RKO (cell line): ENCODE data around the gene ARHGEF40.

Experiments used
- DNase-seq: peaks from one replicate; pipeline ENCODE4 v3.0.0-alpha.2; 2016; ENCODE audit warnings: low spot score

The ARHGEF40 gene

DNA sequence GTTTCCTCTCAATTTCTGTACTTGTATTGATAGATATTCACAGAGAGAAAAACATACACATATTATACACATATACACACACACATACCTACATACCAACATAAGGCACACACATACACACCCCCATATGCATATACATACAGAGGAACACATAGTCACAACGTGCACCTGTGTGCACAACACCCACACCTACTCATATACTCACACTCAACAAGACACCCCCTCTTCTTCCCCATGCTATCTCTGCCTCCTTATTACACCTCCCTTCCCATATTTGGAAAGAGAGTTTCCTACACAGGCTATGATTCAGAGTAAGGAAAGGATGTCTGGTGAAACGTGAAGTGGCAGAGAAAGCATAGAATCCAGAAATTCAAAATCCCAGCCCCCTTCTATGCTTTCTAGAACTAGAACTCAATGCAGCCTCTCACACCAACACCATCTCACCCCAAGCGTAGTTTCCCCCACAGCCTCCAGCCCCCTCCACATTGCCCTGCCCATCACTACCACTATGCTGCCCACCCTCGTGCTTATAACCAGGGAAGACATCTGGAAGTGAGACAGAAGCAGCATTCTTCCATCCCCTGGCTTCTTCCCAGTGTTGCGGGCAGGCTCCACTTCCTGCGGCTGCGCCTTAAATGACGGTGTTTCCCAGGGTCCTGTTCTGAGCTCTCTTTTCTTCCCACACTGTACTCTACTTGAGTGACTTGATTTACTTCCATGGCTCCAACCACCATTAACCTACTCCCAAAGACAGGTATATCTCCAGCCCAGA lies 10.1 kb upstream of the ARHGEF40 start:
- DNase-seq = no peak

DNA sequence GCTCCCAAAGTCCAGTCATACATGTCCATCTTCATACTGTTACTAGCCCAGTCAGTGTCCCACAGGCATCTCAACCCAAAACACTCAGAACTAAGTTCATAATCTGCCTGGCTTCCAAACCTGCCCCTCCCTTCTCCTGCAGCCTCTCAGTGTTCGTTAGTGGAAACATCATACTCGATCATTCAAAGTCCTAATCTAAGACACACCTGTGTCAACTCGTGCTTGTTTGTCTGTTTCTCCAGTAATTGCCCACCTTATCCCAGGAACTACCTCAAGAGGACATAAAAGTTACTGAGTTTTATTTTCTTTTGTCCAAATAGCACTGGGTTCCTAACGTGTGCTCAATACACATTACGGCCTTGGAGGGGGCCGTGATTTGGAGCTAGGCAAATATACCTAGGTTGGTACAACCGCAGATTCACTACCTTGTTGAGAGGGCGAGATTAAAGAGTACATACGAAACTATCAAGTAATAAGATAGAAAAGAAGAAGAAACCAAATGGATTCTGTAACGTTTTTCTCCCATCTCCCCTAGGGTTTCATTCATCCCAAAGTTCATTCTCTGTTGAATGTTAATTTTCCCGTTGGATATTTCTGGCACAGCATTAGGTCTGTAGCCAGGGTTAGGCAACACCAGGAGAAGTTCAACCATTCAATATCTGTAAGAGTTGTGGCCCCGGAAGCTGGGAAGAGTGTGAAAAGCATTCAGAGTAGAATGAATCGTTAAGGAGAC lies 9.3 kb upstream of the ARHGEF40 start:
- DNase-seq = no peak

DNA sequence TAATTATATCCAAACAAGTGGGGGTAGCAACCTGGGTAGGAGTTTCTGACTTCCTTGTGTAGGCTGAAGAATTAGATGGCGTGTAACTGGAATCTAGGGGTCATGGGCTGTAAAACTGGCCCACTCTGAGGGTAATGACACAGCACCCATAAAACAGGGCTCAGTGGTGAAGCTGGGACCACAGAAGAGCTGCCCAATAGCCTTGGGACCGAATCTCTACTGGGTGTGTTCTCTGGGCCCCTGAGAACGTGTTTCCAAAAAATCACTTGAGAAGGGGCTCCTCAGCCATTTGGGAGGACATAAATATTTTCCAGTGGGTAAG lies 8.8 kb upstream of the ARHGEF40 start:
- no peak for DNase-seq

DNA sequence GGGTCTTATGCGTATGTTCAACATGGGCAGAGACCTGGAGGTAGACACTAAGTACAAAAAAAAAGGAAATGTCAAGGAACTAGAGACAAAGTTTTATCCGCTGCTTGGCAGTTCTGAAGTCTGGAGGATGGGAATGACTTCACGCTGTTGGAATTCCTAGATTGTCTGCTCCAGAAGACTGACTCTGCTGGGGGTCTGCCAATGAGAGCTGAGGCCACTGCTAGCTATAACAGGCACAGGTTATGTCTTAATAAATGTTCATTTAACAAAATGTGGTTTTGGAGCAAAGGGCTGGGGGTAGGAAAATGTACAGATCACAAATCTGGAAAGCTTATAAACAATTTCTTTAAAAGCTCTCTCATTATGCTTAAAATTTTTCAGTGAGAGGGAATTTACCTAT lies 6.6 kb upstream of the ARHGEF40 start:
- no peak for DNase-seq

DNA sequence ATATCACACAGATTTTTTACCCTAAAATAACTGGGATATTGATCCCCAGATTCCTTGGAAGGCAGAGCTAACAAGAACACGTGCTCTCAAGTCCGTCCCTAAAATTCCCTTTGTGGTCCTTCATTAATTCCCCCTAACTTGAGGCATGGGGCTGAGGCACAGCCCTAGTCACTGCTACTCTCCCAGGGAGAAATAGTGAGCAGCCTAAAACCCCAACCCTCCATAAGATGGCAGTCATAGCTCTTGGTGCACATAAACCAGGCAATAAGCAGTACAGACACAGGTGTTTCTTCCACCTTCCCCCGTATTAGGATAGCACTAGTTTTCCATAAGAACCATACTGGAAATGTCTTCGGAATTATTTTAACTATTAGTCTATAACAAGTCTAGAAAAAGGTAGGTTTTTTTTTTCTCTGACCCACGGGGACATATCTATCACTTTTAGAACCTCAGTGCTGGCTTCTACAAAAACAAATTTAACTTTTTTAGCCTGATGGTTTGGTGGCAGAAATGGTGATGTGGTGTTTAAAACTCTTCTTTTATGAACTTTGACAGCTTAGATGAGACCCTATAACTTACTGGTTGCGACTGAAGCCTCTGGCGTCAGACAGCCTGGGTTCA lies 3.1 kb upstream of the ARHGEF40 start:
- peak; percentile 57 for DNase-seq

DNA sequence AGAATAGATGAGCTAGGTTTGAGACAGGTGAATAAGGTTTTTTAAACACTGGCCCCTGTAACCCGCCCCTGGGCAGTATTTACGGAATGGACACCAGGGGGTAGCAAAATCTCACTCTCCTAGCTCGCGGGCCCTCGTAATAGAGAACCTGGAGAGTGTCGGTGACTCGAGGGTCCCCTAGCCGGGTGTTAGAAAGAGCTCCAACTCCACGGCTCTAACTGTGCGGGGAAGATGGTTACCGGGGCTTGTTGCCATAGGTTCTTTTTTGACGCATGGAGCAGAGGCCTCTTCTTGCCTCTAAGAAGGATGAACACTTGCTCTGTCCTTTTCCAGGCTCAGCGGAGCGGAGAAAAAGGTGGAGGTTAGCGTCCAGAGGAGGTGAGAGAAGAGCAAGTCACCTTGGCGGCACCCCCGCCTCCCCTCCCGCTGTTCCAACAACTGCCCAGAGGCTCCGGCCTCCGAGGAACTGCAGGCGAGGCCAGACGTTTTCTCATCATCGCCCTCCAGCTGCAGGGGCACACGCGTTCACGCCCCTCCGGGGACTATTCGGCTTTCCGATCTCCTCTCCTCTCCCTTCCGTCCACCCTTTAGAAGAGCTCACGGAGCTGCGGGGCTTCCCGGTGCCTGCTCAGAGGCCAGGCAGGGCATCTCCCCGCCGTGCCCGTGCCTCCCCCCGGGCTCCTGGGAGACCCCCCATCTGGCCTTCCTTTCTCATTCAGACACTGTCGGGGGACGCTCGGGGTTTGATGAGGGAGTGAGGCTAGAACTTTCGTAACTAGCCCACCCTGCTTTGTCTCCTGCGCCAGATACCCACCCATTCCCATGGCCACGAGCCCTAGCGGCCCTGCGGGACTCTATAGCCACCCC lies 1.4 kb upstream of the ARHGEF40 start:
- DNase-seq = peak; percentile 58

DNA sequence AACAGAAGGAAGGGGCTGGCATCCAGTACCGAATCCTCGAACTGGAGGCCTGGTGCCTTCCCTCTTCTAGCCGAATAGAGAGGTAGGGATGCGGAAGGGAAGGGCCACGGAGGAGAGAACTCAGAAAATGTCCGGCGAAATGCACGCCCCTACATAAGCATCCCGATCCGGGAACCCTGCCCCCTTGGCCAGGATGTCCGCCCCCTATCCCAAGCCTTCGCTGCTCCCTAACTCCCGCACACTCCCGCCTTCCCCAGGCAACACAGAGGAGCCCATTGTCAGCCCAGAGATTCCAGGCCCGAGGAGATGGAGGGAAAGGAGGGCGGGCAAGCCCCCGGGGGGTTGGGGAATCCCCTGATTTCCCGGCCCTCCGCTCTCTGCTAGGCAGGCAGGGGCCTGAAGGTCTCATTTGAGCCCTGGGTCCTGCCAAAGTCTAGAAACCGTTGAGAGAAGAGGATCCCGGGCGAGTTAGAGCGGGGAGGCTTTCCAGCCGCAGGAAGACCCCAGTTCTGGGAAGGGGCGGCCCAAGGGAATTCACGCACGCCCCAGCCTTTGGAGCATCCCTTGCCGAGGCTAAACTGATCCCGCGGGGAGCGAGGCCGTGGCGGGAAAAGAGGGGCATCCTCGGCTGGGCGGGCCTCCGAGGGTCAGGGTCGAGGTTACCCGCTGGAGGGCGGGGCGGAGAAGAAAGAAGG lies 569 bp upstream of the ARHGEF40 start:
- peak; percentile 9 for DNase-seq

DNA sequence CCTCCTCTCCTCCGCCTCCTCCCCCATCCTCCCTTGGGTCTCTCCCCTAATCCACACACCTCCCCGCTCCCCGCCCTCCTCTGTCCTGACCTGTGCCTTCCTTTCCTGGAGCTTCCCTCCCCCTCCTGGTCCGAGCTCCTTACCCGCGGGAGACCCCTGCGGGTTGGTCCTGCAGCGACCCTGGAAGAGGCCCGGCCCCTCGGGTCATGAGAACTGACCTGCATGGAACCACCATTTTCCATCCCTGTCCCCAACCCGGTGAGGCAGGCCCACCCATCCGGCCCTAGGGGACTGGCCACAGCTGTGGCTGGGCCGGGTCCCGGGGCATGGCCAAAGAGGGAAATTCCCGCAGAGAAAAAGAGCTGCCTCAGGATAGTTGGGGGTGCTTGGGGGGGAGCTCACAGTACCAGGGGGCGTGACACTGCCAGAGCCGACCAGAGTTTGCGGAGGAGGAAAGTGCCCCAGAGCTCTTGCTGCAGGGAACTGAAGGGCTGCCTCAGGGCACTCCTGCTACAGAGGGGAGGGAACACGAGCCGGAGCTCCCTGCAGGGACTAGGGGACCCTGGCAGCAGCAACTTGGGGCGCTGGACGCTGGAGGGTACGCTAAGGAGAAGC lies 613 bp downstream of the ARHGEF40 start:
- peak; percentile 61 for DNase-seq

DNA sequence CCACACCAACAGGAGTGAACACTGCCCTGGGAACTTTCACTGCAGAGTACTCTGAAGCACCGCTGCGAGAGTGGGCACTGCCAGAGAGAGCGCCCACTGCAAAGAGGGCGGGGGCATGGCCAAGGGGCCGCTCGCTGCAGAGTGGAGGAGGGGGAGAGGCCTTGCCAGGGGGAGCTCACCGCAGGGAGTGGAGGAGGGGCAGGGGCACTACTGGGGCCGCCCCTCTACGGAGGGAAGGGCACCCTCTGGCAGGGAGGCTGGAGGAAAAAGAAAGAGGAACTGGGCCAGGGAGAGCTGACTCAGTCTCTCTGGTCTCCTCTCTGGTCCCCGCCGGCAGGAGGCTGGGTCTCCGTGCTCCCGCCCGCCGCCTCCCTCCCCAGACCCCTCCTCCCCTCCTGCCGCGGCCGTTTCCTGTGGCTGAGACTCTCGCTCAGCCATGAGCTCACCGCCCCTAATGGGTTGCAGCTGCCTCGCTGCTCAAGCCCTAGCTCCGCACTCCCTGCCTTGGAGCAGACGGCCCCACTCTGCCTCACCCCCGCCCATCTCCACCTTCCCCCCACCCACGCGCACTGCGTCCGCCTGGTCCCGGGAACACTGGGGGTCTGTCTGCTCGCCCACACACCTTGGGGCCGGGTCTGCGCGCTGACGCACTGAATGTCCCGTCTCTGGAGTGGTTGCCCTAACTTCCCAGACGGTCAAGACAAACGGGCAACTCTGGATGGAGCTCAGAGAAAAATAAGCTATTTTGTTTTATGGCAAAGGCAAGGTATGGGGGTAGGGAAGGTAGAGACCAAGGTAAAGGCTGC lies 1.3 kb downstream of the ARHGEF40 start:
- DNase-seq = peak; percentile 87

DNA sequence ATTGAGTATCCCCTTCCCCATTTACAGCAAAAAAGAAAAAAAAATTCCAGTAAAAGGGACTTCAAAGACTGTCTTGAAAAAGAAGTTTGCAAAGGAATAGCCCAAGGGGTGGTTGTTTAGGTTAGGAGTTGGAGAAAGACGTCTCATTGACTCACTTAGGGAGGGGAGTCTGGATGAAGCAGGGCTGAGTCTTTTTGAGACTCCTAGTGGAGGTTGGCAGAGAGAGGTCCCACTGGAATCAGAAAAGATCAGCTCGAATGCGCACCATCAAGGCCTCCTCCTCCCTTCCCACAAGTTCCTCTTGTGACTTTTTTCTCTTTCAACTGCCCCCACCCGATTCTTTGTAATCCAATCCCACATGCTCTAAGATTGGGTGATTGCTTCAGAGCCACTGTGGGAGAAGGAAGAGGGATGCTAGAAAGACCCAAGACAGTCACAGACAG lies 1.9 kb downstream of the ARHGEF40 start:
- DNase-seq = peak; percentile 61

DNA sequence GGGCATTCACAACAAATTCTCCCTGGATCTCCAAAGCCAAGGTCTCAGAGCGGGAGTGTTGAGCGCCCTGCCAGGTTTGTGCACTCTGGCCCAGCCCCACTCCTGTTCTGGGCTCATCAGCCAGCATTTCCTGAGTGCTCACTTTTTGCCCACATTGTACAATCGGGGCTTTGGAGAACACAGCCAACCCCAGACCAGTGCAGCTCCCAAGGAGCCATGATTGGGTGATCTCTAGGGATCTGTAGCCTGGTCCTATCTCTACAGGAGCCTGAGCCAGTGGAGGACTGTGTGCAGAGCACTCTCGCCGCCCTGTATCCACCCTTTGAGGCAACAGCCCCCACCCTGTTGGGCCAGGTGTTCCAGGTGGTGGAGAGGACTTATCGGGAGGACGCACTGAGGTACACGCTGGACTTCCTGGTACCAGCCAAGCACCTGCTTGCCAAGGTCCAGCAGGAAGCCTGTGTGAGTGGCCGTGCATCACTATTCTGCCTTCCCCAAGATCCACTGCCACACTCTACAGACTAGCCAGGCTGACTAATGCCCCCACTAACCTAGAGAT lies 2.8 kb downstream of the ARHGEF40 start:
- no peak for DNase-seq

DNA sequence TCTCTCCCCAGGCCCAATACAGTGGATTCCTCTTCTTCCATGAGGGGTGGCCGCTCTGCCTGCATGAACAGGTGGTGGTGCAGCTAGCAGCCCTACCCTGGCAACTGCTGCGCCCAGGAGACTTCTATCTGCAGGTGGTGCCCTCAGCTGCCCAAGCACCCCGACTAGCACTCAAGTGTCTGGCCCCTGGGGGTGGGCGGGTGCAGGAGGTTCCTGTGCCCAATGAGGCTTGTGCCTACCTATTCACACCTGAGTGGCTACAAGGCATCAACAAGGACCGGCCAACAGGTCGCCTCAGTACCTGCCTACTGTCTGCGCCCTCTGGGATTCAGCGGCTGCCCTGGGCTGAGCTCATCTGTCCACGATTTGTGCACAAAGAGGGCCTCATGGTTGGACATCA lies 3.8 kb downstream of the ARHGEF40 start:
- no peak for DNase-seq

DNA sequence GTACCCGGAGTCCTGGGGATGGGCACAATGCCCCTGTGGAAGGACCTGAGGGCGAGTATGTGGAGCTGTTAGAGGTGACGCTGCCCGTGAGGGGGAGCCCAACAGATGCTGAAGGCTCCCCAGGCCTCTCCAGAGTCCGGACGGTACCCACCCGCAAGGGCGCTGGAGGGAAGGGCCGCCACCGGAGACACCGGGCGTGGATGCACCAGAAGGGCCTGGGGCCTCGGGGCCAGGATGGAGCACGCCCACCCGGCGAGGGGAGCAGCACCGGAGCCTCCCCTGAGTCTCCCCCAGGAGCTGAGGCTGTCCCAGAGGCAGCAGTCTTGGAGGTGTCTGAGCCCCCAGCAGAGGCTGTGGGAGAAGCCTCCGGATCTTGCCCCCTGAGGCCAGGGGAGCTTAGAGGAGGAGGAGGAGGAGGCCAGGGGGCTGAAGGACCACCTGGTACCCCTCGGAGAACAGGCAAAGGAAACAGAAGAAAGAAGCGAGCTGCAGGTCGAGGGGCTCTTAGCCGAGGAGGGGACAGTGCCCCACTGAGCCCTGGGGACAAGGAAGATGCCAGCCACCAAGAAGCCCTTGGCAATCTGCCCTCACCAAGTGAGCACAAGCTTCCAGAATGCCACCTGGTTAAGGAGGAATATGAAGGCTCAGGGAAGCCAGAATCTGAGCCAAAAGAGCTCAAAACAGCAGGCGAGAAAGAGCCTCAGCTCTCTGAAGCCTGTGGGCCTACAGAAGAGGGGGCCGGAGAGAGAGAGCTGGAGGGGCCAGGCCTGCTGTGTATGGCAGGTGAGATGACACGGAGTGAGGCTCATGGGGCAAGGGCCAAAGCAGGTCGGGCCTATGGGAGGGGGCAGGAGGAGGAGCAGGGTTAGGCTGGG lies 4.5 kb downstream of the ARHGEF40 start:
- no peak for DNase-seq

DNA sequence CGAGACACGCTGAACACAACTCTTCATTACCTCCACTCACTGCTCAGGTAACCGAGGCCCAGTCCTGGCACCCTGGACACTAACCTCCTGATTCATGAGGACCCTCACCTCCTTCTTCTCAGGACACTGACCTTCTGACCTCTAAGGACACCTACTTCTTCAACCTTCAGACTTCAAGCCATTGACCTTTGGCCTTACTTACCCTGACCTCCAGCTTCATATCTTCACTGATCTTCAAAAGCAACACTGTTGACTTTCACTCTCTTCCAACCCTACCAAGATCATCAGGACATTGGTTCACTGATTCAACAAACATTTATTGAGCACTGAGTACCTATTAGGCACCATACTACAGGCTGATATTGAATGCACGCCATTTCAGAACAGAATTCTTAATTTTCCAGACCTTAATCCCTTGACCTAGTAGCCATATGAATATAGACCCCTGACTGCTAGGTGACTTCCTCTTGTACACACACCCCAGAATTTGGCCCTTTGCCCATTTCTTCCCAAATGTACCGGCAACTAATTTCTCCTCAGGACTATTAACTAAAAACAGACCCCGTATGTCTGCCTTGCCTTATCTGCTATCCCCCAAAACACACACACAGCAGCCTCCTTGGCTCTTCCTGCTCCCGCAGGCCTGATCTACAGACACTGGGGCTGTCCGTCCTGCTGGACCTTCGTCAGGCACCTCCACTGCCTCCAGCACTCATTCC lies 5.8 kb downstream of the ARHGEF40 start:
- no peak for DNase-seq

DNA sequence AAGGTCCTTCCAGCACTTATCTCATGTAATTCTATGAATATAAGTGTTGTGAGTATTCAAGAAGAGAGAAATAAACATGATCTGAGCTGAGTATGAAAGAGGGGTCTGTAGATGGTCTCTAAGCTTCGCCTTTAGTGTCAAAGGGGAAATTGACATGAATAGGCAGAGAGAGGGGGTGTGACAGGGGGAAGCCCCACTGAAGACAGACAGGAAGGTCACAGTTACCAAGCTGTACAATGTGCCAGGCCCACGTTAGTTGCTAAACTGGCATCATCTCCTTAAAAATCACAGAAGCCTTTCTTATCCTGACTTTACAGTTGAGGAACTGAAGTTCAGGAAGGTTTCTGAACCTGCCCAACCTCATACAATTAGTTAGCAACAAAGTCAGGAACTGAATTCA lies 7.6 kb downstream of the ARHGEF40 start:
- no peak for DNase-seq

DNA sequence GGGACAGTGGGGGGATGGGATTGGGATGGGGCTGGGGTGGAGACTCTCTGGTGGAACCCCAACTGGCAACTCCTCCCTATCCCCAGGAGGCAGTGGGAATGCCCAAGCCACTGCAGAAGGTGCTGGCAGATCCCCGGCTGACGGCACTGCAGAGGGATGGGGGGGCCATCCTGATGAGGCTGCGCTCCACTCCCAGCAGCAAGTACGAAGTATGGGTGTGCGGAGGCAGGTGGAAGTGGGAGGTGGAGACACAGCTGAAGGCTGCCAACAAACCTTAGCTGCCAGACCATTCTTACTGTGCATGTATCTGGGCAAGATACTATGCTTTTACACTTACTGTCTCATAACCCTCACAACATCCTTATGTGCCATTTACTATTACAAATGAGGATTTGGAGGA lies 8.2 kb downstream of the ARHGEF40 start:
- no peak for DNase-seq

DNA sequence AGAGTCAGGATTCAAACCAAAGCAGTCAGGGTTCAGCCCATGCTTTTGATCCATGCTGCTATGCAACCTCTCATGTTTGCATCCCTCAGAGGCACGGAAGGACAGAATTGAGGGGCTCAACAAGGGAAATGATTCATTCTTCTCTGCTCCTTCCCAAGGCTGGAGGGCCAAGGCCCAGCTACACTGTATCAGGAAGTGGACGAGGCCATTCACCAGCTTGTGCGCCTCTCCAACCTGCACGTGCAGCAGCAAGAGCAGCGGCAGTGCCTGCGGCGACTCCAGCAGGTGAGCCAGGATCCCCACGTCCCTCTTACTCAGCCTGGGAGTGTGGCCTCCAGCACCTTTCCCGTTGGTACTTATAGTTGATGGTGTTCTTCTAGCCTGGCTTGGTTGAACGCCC lies 8.6 kb downstream of the ARHGEF40 start:
- DNase-seq = no peak

DNA sequence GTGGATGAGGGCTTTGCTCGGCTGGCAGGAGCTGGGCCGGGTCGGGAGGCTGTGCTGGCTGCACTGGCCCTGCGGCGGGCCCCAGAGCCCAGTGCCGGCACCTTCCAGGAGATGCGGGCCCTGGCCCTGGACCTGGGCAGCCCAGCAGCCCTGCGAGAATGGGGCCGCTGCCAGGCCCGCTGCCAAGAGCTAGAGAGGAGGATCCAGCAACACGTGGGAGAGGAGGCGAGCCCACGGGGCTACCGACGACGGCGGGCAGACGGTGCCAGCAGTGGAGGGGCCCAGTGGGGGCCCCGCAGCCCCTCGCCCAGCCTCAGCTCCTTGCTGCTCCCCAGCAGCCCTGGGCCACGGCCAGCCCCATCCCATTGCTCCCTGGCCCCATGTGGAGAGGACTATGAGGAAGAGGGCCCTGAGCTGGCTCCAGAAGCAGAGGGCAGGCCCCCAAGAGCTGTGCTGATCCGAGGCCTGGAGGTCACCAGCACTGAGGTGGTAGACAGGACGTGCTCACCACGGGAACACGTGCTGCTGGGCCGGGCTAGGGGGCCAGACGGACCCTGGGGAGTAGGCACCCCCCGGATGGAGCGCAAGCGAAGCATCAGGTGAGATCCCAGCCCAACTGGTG lies 11.5 kb downstream of the ARHGEF40 start:
- DNase-seq = no peak
